ENCODE measurements around the gene C1QL1. TPM values are rescaled to one million over a fixed set of nuclear protein-coding genes. Genes with fewer than 3 reads are reported as not detected.

Gene C1QL1
- polyA plus RNA-seq, 2 donors = 0.57 to 0.79 TPM

GRCh38 chr17:44919411-44919810 lies 48.7 kb downstream of the C1QL1 start:
- no peaks in the 10 kb centered on the region for H3K36me3 ChIP-seq (ENCODE audit: control insufficient read depth in 2 of 2, insufficient read depth in 2 of 2, low read length in 1 of 2)
- no peaks in the 10 kb centered on the region for H3K9me3 ChIP-seq (ENCODE audit: control insufficient read depth in 2 of 2, insufficient read depth in 1 of 2, low read depth in 1 of 2, low read length in 1 of 2)
- no peak overlapping the region for H3K4me3 ChIP-seq (ENCODE audit: low read depth in 1 of 2, low read length in 2 of 2)
- WGBS, 2 donors = 75 to 81% methylated on average over 2 of the region's 2 CpGs
- no peak overlapping the region for H3K27ac ChIP-seq (ENCODE audit: low read depth in 2 of 2, low read length in 1 of 2)
- no peaks in the 10 kb centered on the region for H3K27me3 ChIP-seq (ENCODE audit: control insufficient read depth in 1 of 2, insufficient read depth in 2 of 2, low read length in 2 of 2)
- peaks cover 4 to 12% of the 10 kb centered on the region in 2 donors for H3K4me1 ChIP-seq (ENCODE audit: control insufficient read depth in 2 of 2, insufficient read depth in 2 of 2, low read length in 1 of 2)

- Histone ChIP-seq H3K36me3 (ENCODE audit: control insufficient read depth in 2 of 2, insufficient read depth in 2 of 2, low read length in 1 of 2) (no peaks in the 10 kb centered on the region), H3K4me3 (ENCODE audit: low read depth in 1 of 2, low read length in 2 of 2) (peak overlapping the region in 1 of 2 donors; percentile 2), H3K27me3 (ENCODE audit: control insufficient read depth in 1 of 2, insufficient read depth in 2 of 2, low read length in 2 of 2) (peaks cover 0 to 3% of the 10 kb centered on the region in 2 donors), H3K9me3 (ENCODE audit: control insufficient read depth in 2 of 2, insufficient read depth in 1 of 2, low read depth in 1 of 2, low read length in 1 of 2) (no peaks in the 10 kb centered on the region), H3K4me1 (ENCODE audit: control insufficient read depth in 2 of 2, insufficient read depth in 2 of 2, low read length in 1 of 2) (peaks cover 4 to 12% of the 10 kb centered on the region in 2 donors), H3K27ac (ENCODE audit: low read depth in 2 of 2, low read length in 1 of 2) (peak overlapping the region in 1 of 2 donors; percentile 13)
- 59 to 74% methylated on average over 2 of the region's 2 CpGs for WGBS, 2 donors
Measured at GRCh38 chr17:44918006-44918405, 50.1 kb downstream of the C1QL1 start.

GRCh38 chr17:44917456-44917855 lies 50.6 kb downstream of the C1QL1 start:
- no peak overlapping the region for H3K27ac ChIP-seq (ENCODE audit: low read depth in 2 of 2, low read length in 1 of 2)
- H3K36me3 ChIP-seq (ENCODE audit: control insufficient read depth in 2 of 2, insufficient read depth in 2 of 2, low read length in 1 of 2) = no peaks in the 10 kb centered on the region
- 83 to 84% methylated on average over 6 of the region's 6 CpGs for WGBS, 2 donors
- no peak overlapping the region for H3K4me3 ChIP-seq (ENCODE audit: low read depth in 1 of 2, low read length in 2 of 2)
- H3K27me3 ChIP-seq (ENCODE audit: control insufficient read depth in 1 of 2, insufficient read depth in 2 of 2, low read length in 2 of 2) = peaks cover 0 to 5% of the 10 kb centered on the region in 2 donors
- H3K9me3 ChIP-seq (ENCODE audit: control insufficient read depth in 2 of 2, insufficient read depth in 1 of 2, low read depth in 1 of 2, low read length in 1 of 2) = no peaks in the 10 kb centered on the region
- peaks cover 4 to 12% of the 10 kb centered on the region in 2 donors for H3K4me1 ChIP-seq (ENCODE audit: control insufficient read depth in 2 of 2, insufficient read depth in 2 of 2, low read length in 1 of 2)

GRCh38 chr17:44916781-44917241 lies 51.3 kb downstream of the C1QL1 start:
- Histone ChIP-seq H3K27me3 (ENCODE audit: control insufficient read depth in 1 of 2, insufficient read depth in 2 of 2, low read length in 2 of 2) (peaks cover 0 to 5% of the 10 kb centered on the region in 2 donors), H3K4me1 (ENCODE audit: control insufficient read depth in 2 of 2, insufficient read depth in 2 of 2, low read length in 1 of 2) (peaks cover 4 to 12% of the 10 kb centered on the region in 2 donors), H3K9me3 (ENCODE audit: control insufficient read depth in 2 of 2, insufficient read depth in 1 of 2, low read depth in 1 of 2, low read length in 1 of 2) (no peaks in the 10 kb centered on the region), H3K4me3 (ENCODE audit: low read depth in 1 of 2, low read length in 2 of 2) (no peak overlapping the region), H3K27ac (ENCODE audit: low read depth in 2 of 2, low read length in 1 of 2) (peak overlapping the region in 1 of 2 donors; percentile 6), H3K36me3 (ENCODE audit: control insufficient read depth in 2 of 2, insufficient read depth in 2 of 2, low read length in 1 of 2) (no peaks in the 10 kb centered on the region)
- 34 to 55% methylated on average over 10 of the region's 10 CpGs for WGBS, 2 donors

- H3K4me1 ChIP-seq (ENCODE audit: control insufficient read depth in 2 of 2, insufficient read depth in 2 of 2, low read length in 1 of 2) = peaks cover 7 to 17% of the 10 kb centered on the region in 2 donors
- H3K27ac ChIP-seq (ENCODE audit: low read depth in 2 of 2, low read length in 1 of 2) = peak overlapping the region in 1 of 2 donors; percentile 26
- no peaks in the 10 kb centered on the region for H3K36me3 ChIP-seq (ENCODE audit: control insufficient read depth in 2 of 2, insufficient read depth in 2 of 2, low read length in 1 of 2)
- WGBS, 2 donors = 55 to 67% methylated on average over 11 of the region's 11 CpGs
- no peak overlapping the region for H3K4me3 ChIP-seq (ENCODE audit: low read depth in 1 of 2, low read length in 2 of 2)
- H3K9me3 ChIP-seq (ENCODE audit: control insufficient read depth in 2 of 2, insufficient read depth in 1 of 2, low read depth in 1 of 2, low read length in 1 of 2) = no peaks in the 10 kb centered on the region
- H3K27me3 ChIP-seq (ENCODE audit: control insufficient read depth in 1 of 2, insufficient read depth in 2 of 2, low read length in 2 of 2) = peaks cover 3 to 5% of the 10 kb centered on the region in 2 donors
Measured at GRCh38 chr17:44915862-44916780, 52.0 kb downstream of the C1QL1 start.

GRCh38 chr17:44915321-44915726 lies 52.8 kb downstream of the C1QL1 start, which contains the start of gene GFAP:
Gene GFAP, minus strand, starts transcription at chr17:44915500. Its CDS starts 14 bp downstream, at chr17:44915486.
- WGBS, 2 donors = 81 to 86% methylated on average over 17 of the region's 17 CpGs
- no peaks in the 10 kb centered on the region for H3K9me3 ChIP-seq (ENCODE audit: control insufficient read depth in 2 of 2, insufficient read depth in 1 of 2, low read depth in 1 of 2, low read length in 1 of 2)
- peaks cover 3 to 5% of the 10 kb centered on the region in 2 donors for H3K27me3 ChIP-seq (ENCODE audit: control insufficient read depth in 1 of 2, insufficient read depth in 2 of 2, low read length in 2 of 2)
- peak within 1 kb of the TSS in 1 of 2 donors; percentile 26 for H3K27ac ChIP-seq (ENCODE audit: low read depth in 2 of 2, low read length in 1 of 2)
- H3K36me3 ChIP-seq (ENCODE audit: control insufficient read depth in 2 of 2, insufficient read depth in 2 of 2, low read length in 1 of 2) = no peaks in the 10 kb centered on the region
- no peak within 1 kb of the TSS for H3K4me3 ChIP-seq (ENCODE audit: low read depth in 1 of 2, low read length in 2 of 2)
- peaks cover 7 to 17% of the 10 kb centered on the region in 2 donors for H3K4me1 ChIP-seq (ENCODE audit: control insufficient read depth in 2 of 2, insufficient read depth in 2 of 2, low read length in 1 of 2)

- Histone ChIP-seq H3K4me3 (ENCODE audit: low read depth in 1 of 2, low read length in 2 of 2) (no peak overlapping the region), H3K9me3 (ENCODE audit: control insufficient read depth in 2 of 2, insufficient read depth in 1 of 2, low read depth in 1 of 2, low read length in 1 of 2) (no peaks in the 10 kb centered on the region), H3K36me3 (ENCODE audit: control insufficient read depth in 2 of 2, insufficient read depth in 2 of 2, low read length in 1 of 2) (no peaks in the 10 kb centered on the region), H3K27ac (ENCODE audit: low read depth in 2 of 2, low read length in 1 of 2) (no peak overlapping the region), H3K4me1 (ENCODE audit: control insufficient read depth in 2 of 2, insufficient read depth in 2 of 2, low read length in 1 of 2) (peaks cover 7 to 17% of the 10 kb centered on the region in 2 donors), H3K27me3 (ENCODE audit: control insufficient read depth in 1 of 2, insufficient read depth in 2 of 2, low read length in 2 of 2) (peaks cover 3 to 5% of the 10 kb centered on the region in 2 donors)
- WGBS, 2 donors = 89 to 90% methylated on average over 19 of the region's 19 CpGs
Measured at GRCh38 chr17:44914698-44915271, 53.3 kb downstream of the C1QL1 start.

GRCh38 chr17:44914148-44914547 lies 54.0 kb downstream of the C1QL1 start:
- Histone ChIP-seq H3K4me1 (ENCODE audit: control insufficient read depth in 2 of 2, insufficient read depth in 2 of 2, low read length in 1 of 2) (peaks cover 7 to 17% of the 10 kb centered on the region in 2 donors), H3K9me3 (ENCODE audit: control insufficient read depth in 2 of 2, insufficient read depth in 1 of 2, low read depth in 1 of 2, low read length in 1 of 2) (no peaks in the 10 kb centered on the region), H3K27ac (ENCODE audit: low read depth in 2 of 2, low read length in 1 of 2) (no peak overlapping the region), H3K4me3 (ENCODE audit: low read depth in 1 of 2, low read length in 2 of 2) (no peak overlapping the region), H3K36me3 (ENCODE audit: control insufficient read depth in 2 of 2, insufficient read depth in 2 of 2, low read length in 1 of 2) (no peaks in the 10 kb centered on the region), H3K27me3 (ENCODE audit: control insufficient read depth in 1 of 2, insufficient read depth in 2 of 2, low read length in 2 of 2) (peaks cover 3 to 5% of the 10 kb centered on the region in 2 donors)
- 77 to 79% methylated on average over 4 of the region's 4 CpGs for WGBS, 2 donors

GRCh38 chr17:44913676-44914075 lies 54.4 kb downstream of the C1QL1 start:
- H3K27ac ChIP-seq (ENCODE audit: low read depth in 2 of 2, low read length in 1 of 2) = no peak overlapping the region
- no peak overlapping the region for H3K4me3 ChIP-seq (ENCODE audit: low read depth in 1 of 2, low read length in 2 of 2)
- peaks cover 3 to 5% of the 10 kb centered on the region in 2 donors for H3K27me3 ChIP-seq (ENCODE audit: control insufficient read depth in 1 of 2, insufficient read depth in 2 of 2, low read length in 2 of 2)
- no peaks in the 10 kb centered on the region for H3K36me3 ChIP-seq (ENCODE audit: control insufficient read depth in 2 of 2, insufficient read depth in 2 of 2, low read length in 1 of 2)
- no peaks in the 10 kb centered on the region for H3K9me3 ChIP-seq (ENCODE audit: control insufficient read depth in 2 of 2, insufficient read depth in 1 of 2, low read depth in 1 of 2, low read length in 1 of 2)
- 57 to 59% methylated on average over 6 of the region's 6 CpGs for WGBS, 2 donors
- peaks cover 7 to 17% of the 10 kb centered on the region in 2 donors for H3K4me1 ChIP-seq (ENCODE audit: control insufficient read depth in 2 of 2, insufficient read depth in 2 of 2, low read length in 1 of 2)

Data from esophagus (tissue), 2 donors.